Measurements from ENCODE around the gene STX12.
"Not testable (repeated sequence)": the region's sequence is repeated elsewhere in the genome, so short reads cannot be mapped to it uniquely, and the experiment has no call there.

STX12 gene

GRCh38 chr1:27772932-27773825, at the start of gene STX12:
Gene STX12, plus strand, starts transcription at chr1:27773219. Its CDS starts 89 bp downstream, at chr1:27773308.
- peak; percentile 86 for DNase-seq

- peak; percentile 60 for DNase-seq
Measured at GRCh38 chr1:27724961-27725373, 48.1 kb upstream of the STX12 start.

GRCh38 chr1:27725374-27726172, 47.4 kb upstream of the STX12 start, which contains the start of gene FAM76A:
Gene FAM76A, plus strand, starts transcription at chr1:27725961. Its CDS starts 120 bp downstream, at chr1:27726081.
- DNase-seq: peak; percentile 96

GRCh38 chr1:27726173-27727044, 46.6 kb upstream of the STX12 start:
- DNase-seq: no peak

- DNase-seq: no peak
Measured at GRCh38 chr1:27727126-27727525, 45.9 kb upstream of the STX12 start.

GRCh38 chr1:27736252-27736651, 36.8 kb upstream of the STX12 start:
- DNase-seq: no peak

- DNase-seq: no peak
Measured at GRCh38 chr1:27741121-27741520, 31.9 kb upstream of the STX12 start.

- no peak for DNase-seq
Measured at GRCh38 chr1:27744556-27744955, 28.5 kb upstream of the STX12 start.

- DNase-seq: no peak
Measured at GRCh38 chr1:27745466-27745865, 27.6 kb upstream of the STX12 start.

GRCh38 chr1:27752360-27752759, 20.7 kb upstream of the STX12 start:
- DNase-seq: no peak

- no peak for DNase-seq
Measured at GRCh38 chr1:27755286-27755685, 17.7 kb upstream of the STX12 start.

GRCh38 chr1:27755865-27756264, 17.2 kb upstream of the STX12 start:
- DNase-seq: no peak

GRCh38 chr1:27759236-27759635, 13.8 kb upstream of the STX12 start:
- DNase-seq: no peak

GRCh38 chr1:27760426-27760825, 12.6 kb upstream of the STX12 start:
- no peak for DNase-seq

GRCh38 chr1:27762033-27762432, 11.0 kb upstream of the STX12 start:
- no peak for DNase-seq

GRCh38 chr1:27763358-27763757, 9.7 kb upstream of the STX12 start:
- no peak for DNase-seq

- DNase-seq: no peak
Measured at GRCh38 chr1:27770293-27770830, 2.7 kb upstream of the STX12 start.

- no peak for DNase-seq
Measured at GRCh38 chr1:27772036-27772931, 735 bp upstream of the STX12 start.

- peak; percentile 13 for DNase-seq
Measured at GRCh38 chr1:27773826-27774445, 917 bp downstream of the STX12 start.

GRCh38 chr1:27774654-27775053, 1.6 kb downstream of the STX12 start:
- DNase-seq: no peak

GRCh38 chr1:27775336-27775735, 2.3 kb downstream of the STX12 start:
- not testable (repeated sequence) for DNase-seq
